Measurements from ENCODE around the gene KRT15. TPM values are rescaled to one million over a fixed set of nuclear protein-coding genes. Genes with fewer than 3 reads are reported as not detected.

KRT15 gene
- total and polyA plus RNA-seq, 4 donors, result 15.2 to 51.7 (median 27.0) TPM

DNA sequence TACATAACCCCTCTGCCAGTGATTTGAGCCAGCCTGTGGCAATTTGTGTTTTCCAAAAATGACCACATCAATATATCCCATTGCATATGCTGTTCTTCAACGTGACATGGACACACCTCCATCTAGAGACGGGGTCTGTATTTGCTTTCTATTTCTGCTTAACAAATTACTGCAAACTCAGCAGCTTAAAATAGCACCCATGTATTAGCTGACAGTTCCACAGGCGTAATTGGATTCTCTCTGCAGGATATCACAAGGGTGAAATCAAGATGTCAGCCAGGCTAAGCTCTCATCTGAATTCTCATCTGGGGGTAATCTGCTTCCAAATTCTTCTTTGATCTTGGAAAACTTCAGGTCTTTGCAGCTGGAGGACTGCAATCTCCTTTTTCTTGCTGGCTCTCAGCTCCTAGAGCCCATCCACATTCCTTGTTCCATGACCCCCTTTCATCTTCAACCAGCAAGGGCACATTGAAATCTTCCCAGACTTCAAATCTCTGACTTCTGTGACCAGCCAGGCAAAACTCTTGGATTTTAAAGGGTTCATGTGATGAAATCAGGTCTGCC lies 45.0 kb upstream of the KRT15 start:
- H3K4me3 ChIP-seq, result no peak overlapping the region
- ATAC-seq (ENCODE audit: insufficient read depth, low FRiP score), result no peak
- H3K9me3 ChIP-seq (ENCODE audit: control insufficient read depth in 4 of 4, insufficient read depth in 3 of 4, low read length in 3 of 4), result peaks cover 0 to 7% (median 0%) of the 10 kb centered on the region in 4 donors
- no peak overlapping the region for H3K9ac ChIP-seq (ENCODE audit: insufficient read depth in 1 of 2, low read length in 2 of 2)
- no peaks in the 10 kb centered on the region for H3K4me1 ChIP-seq (ENCODE audit: control insufficient read depth in 5 of 5, insufficient read depth in 5 of 5, low read length in 5 of 5)
- TF ChIP-seq, protein P1, sequence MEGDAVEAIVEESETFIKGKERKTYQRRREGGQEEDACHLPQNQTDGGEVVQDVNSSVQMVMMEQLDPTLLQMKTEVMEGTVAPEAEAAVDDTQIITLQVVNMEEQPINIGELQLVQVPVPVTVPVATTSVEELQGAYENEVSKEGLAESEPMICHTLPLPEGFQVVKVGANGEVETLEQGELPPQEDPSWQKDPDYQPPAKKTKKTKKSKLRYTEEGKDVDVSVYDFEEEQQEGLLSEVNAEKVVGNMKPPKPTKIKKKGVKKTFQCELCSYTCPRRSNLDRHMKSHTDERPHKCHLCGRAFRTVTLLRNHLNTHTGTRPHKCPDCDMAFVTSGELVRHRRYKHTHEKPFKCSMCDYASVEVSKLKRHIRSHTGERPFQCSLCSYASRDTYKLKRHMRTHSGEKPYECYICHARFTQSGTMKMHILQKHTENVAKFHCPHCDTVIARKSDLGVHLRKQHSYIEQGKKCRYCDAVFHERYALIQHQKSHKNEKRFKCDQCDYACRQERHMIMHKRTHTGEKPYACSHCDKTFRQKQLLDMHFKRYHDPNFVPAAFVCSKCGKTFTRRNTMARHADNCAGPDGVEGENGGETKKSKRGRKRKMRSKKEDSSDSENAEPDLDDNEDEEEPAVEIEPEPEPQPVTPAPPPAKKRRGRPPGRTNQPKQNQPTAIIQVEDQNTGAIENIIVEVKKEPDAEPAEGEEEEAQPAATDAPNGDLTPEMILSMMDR (IDR thresholded peaks at IDR 0.05; ENCODE audit: control extremely low read depth, extremely low read depth), result no peak
- 37 to 57% methylated on average over 3 of the region's 3 CpGs for WGBS, 2 donors
- no peaks in the 10 kb centered on the region for H3K36me3 ChIP-seq (ENCODE audit: control insufficient read depth in 4 of 4, insufficient read depth in 4 of 4, low read length in 4 of 4)
- no peak for DNase-seq
- H3K27ac ChIP-seq (ENCODE audit: low read depth in 1 of 2, low read length in 1 of 2), result no peak overlapping the region
- peaks cover 0 to 5% (median under 1%) of the 10 kb centered on the region in 3 donors for H3K27me3 ChIP-seq (ENCODE audit: control insufficient read depth in 3 of 3, insufficient read depth in 3 of 3, low read length in 2 of 3)

DNA sequence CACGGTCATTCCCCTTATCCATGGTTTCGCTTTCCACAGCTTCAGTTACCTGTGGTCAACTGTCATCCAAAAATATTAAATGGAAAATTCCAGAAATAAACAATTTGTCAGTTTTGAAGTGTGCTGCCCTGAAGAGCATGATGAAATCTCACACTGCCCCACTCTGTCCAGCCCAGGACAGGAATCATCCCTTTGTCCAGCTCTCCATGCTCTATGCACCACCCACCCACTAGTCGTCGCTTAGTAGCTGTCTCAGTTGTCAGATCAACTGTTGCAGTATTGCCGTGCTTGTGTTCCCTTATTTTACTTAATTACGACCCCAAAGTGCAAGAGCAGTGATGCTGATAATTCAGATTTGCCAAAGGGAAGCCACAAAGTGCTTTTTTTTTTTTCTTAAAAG lies 42.9 kb upstream of the KRT15 start:
- WGBS, 2 donors, result 76 to 80% methylated on average over 6 of the region's 6 CpGs
- H3K4me3 ChIP-seq, result no peak overlapping the region
- no peak for DNase-seq

DNA sequence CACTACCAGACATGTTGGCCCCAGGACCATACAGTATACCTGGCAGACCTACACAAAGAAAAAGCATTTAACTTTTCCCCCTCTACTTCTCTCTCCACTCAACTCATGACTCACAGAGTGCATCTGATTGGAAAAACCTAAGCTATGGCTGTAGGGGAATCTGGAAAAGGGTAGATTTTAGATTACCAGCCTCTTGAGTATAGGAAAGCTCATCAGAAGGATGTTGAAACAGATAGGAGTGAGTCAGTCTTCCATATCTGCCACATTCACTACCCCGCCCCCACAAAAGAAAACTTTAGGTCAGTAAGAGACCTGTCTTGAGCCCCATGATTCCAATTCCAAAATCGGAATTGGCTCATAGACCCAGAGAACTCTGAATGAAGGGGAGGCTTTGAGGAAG lies 40.9 kb upstream of the KRT15 start:
- DNase-seq (no peak), ATAC-seq (ENCODE audit: insufficient read depth, low FRiP score) (no peak)
- Histone ChIP-seq H3K9me3 (ENCODE audit: control insufficient read depth in 4 of 4, insufficient read depth in 3 of 4, low read length in 3 of 4) (no peaks in the 10 kb centered on the region), H3K27me3 (ENCODE audit: control insufficient read depth in 3 of 3, insufficient read depth in 3 of 3, low read length in 2 of 3) (peaks cover 0 to 8% (median 2%) of the 10 kb centered on the region in 3 donors), H3K36me3 (ENCODE audit: control insufficient read depth in 4 of 4, insufficient read depth in 4 of 4, low read length in 4 of 4) (no peaks in the 10 kb centered on the region), H3K27ac (ENCODE audit: low read depth in 1 of 2, low read length in 1 of 2) (no peak overlapping the region), H3K9ac (ENCODE audit: insufficient read depth in 1 of 2, low read length in 2 of 2) (no peak overlapping the region), H3K4me3 (no peak overlapping the region), H3K4me1 (ENCODE audit: control insufficient read depth in 5 of 5, insufficient read depth in 5 of 5, low read length in 5 of 5) (no peaks in the 10 kb centered on the region)
- TF ChIP-seq, protein P1 (IDR thresholded peaks at IDR 0.05; ENCODE audit: control extremely low read depth, extremely low read depth), result no peak
- 88 to 89% methylated on average over 2 of the region's 2 CpGs for WGBS, 2 donors

More for the DNA sequence above, 42.9 kb upstream of the KRT15 start:
- Histone ChIP-seq H3K27ac (ENCODE audit: low read depth in 1 of 2, low read length in 1 of 2) (no peak overlapping the region), H3K4me1 (ENCODE audit: control insufficient read depth in 5 of 5, insufficient read depth in 5 of 5, low read length in 5 of 5) (no peaks in the 10 kb centered on the region), H3K9ac (ENCODE audit: insufficient read depth in 1 of 2, low read length in 2 of 2) (no peak overlapping the region), H3K9me3 (ENCODE audit: control insufficient read depth in 4 of 4, insufficient read depth in 3 of 4, low read length in 3 of 4) (peaks cover 0 to 2% (median 0%) of the 10 kb centered on the region in 4 donors), H3K36me3 (ENCODE audit: control insufficient read depth in 4 of 4, insufficient read depth in 4 of 4, low read length in 4 of 4) (no peaks in the 10 kb centered on the region), H3K27me3 (ENCODE audit: control insufficient read depth in 3 of 3, insufficient read depth in 3 of 3, low read length in 2 of 3) (peaks cover 0 to 8% (median 2%) of the 10 kb centered on the region in 3 donors)
- TF ChIP-seq, protein P1 (IDR thresholded peaks at IDR 0.05; ENCODE audit: control extremely low read depth, extremely low read depth), result no peak
- ATAC-seq (ENCODE audit: insufficient read depth, low FRiP score), result no peak

DNA sequence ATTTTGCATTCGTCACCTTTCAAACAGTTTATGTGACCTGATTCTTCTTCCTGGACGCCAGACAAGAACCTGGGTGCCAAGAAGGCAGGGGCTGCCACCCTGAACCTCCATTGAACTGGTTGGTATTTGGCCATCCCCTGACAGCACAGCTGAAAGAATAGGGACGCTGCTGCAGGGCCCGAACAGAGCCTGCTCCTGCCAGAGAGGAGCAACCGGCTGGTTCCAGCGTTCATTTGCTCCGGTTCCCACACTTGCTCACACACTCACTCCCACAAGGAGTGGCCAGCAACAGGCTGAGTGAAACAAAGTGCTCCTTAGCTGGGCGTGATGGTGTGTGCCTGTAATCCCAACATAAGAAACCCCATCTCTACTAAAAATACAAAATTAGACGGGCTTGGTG lies 38.2 kb upstream of the KRT15 start:
- ATAC-seq (ENCODE audit: insufficient read depth, low FRiP score), result no peak
- Histone ChIP-seq H3K27ac (ENCODE audit: low read depth in 1 of 2, low read length in 1 of 2) (no peak overlapping the region), H3K9ac (ENCODE audit: insufficient read depth in 1 of 2, low read length in 2 of 2) (no peak overlapping the region), H3K36me3 (ENCODE audit: control insufficient read depth in 4 of 4, insufficient read depth in 4 of 4, low read length in 4 of 4) (no peaks in the 10 kb centered on the region), H3K4me3 (no peak overlapping the region), H3K9me3 (ENCODE audit: control insufficient read depth in 4 of 4, insufficient read depth in 3 of 4, low read length in 3 of 4) (peaks cover 0 to 2% (median 0%) of the 10 kb centered on the region in 4 donors), H3K4me1 (ENCODE audit: control insufficient read depth in 5 of 5, insufficient read depth in 5 of 5, low read length in 5 of 5) (no peaks in the 10 kb centered on the region), H3K27me3 (ENCODE audit: control insufficient read depth in 3 of 3, insufficient read depth in 3 of 3, low read length in 2 of 3) (peaks cover 0 to 8% (median 2%) of the 10 kb centered on the region in 3 donors)
- no peak for DNase-seq
- TF ChIP-seq, protein P1 (IDR thresholded peaks at IDR 0.05; ENCODE audit: control extremely low read depth, extremely low read depth), result no peak
- 77 to 81% methylated on average over 9 of the region's 9 CpGs for whole genome bisulfite sequencing, 2 donors
